Kasumi-1 (cell line): ENCODE data around the gene FANCE.

Experiments
- DNase-seq, 2 experiments: peaks; one replicate each; lab custom pipeline; 2025; lab: John Stamatoyannopoulos, UW

FANCE gene

GRCh38 chr6:35484921-35485392 lies 32.8 kb downstream of the FANCE start:
- no peak for DNase-seq

DNA sequence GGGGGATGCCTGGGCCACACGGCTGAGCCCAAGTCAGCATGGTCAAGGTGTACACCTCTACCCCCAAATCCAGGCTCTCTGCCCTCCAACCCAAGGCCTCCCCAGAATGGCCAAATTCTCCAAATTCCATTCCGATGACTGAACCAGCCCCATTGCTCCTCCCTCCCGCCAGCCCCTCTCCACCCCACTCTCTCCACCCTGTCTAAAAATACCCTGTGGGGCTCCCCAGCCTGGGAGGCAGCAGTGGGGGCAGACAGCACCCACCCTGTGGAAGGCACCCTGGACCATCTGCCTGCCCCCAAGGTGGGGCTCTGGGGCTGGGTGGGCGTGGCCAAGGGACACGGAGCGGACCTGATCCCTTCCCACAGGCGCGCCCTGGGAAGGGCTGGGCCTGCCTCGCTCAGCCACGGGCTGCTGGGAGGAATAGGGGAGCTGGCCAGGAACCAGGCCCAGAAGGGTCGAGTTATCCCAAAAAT lies 33.3 kb downstream of the FANCE start:
- no peak for DNase-seq

GRCh38 chr6:35486005-35486925 lies 34.1 kb downstream of the FANCE start:
- no peak for DNase-seq

GRCh38 chr6:35487658-35488516 lies 35.7 kb downstream of the FANCE start:
- DNase-seq, result peak; percentile 71 to 76

DNA sequence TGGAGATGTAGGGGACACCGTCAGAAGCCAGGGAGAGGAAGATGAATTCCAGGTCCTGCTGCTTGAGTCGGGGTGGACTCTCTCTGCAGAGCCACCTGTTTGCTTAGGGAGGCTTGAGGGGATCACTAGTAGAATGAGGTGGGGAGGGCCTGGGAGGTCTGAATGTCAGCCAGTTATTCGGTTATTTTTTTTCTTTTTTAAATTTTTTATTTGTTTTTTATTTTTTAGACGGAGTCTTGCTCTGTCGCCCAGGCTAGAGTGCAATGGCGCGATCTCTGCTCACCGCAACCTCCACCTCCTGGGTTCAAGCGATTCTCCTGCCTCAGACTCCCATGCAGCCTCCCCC lies 36.4 kb downstream of the FANCE start:
- DNase-seq, result no peak

DNA sequence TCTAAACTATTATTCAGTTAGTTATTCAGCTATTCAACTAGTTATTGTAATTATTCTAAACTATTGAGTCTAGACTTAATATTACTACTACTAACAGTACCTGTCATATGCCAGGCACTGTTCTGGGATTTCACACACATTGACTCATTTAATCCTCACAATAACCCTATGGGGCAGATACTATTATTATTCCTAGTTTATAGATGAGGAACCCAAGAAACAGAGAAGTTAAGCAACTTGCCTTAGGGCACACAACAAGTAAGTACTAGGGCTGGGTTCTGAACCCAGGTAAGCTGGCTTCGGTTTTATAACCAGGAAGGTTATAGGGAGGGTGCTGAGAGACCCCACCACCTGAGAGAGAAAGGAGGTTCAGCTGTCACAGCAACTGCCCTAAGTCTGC lies 36.9 kb downstream of the FANCE start:
- DNase-seq, result peak in 1 of 2 experiments; percentile 63

DNA sequence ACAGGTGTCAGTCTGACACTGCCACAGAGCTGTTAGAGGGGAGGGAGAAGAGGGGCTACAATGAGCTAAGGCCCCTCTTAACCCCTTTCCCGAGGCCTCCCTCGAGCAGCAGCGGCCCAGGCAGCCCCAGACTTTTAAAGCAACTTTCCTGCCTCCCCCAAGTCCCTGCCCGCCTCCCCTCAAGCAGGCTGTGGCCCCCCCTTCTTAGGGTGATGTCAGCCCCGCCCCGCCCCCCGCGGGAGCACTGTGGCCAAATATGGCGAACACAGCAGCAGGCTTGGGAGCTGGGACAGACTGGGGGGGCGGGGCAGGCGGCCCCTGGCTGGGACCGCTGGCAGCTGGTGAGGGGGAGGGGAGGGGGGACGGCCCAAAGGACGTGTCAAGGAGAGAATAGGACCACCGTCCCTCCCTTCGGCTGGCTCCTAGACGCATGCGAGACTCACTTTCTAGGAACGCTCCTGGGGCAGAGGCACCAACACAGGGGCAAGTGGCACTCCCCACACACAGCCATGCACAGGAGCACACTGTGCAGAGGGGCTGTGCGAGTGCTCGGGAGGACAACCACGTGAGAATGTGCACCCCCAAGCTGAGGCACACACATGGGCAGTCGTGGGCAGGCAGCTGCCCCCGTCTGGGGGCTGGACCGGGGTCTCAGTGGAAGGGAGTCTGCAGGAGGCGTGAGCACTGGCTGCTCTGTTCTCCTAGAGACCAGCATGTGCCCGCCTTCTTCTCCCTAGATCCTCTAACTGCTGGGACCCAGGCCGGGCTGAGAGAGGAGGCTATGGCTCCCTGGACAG lies 38.1 kb downstream of the FANCE start:
- DNase-seq, result no peak

- DNase-seq, result no peak
Measured at GRCh38 chr6:35490821-35491557, 38.9 kb downstream of the FANCE start.

- no peak for DNase-seq
Measured at GRCh38 chr6:35491558-35492257, 39.6 kb downstream of the FANCE start.

- DNase-seq, result no peak
Measured at GRCh38 chr6:35492258-35492973, 40.3 kb downstream of the FANCE start.

DNA sequence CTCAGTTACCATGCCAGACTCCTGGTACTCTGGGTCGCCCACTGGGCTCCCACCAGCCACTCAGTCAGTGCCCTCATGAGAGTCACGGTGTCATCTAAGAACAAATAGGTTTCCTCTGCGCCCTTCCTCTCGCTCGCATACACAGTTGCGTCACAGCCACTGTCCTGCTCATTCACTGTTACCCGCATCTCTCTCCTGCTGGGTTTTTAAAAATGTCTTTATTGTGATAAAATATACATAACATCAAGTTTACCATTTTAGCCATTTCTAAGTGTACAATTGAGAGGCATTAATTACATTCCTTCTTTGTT lies 40.8 kb downstream of the FANCE start:
- DNase-seq, result no peak

- no peak for DNase-seq
Measured at GRCh38 chr6:35493307-35493983, 41.3 kb downstream of the FANCE start.

DNA sequence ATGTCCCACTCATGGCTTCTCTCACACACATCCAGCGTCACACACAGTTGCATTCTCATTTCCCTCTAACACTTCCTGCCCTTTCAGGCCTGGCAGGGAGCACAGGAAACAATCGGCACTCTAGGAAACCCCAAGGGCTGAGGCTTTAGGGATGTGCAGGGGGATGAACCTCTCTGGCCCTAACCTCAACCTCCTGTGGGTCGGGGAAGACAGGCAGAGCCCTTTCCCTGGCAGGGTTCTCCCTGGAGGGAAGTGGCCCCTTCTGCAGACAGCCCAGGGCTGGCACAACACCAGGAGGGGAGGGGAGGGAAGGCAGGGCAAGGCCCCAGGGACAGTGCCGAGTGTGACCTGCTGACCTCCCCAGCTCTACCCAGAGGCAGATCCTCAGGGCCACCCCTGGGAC lies 42.0 kb downstream of the FANCE start:
- peak; percentile 95 for DNase-seq

DNA sequence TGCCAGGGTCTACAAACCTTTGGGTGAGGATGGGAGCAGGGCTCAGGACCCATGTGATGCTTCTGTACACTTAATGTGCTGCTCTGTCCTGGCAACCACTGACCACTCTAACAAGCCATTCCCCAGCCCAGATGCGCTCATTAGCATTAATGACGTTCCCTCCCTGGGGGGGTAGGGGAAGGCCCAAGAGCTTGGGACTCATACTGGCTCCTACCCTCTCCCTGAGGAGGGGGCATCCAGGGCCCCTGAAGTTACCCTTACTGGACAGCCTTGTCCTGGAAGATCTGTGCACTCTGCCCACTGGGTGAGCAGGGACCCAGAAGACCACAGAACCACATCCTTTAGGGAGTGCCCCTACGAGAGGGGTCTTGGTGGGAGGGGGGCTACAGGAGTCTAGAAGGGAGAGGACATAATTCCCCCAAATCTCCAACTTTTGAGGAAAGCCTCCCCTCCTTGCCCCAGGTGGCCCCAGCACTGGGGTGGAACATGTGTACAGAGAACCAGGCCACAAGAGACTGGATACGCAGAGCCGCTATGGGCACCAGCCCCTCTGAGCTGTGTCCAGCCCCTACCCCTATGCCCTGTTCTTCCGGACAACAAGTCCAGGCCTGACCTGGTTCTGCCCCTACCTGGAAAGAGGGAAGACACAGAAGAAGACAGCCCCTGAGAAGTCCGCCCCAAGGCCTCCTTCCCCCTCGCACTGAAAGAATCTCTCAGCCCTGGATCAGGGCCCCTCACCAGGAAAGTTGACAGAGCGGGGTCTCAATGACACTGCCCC lies 43.3 kb downstream of the FANCE start:
- no peak for DNase-seq

DNA sequence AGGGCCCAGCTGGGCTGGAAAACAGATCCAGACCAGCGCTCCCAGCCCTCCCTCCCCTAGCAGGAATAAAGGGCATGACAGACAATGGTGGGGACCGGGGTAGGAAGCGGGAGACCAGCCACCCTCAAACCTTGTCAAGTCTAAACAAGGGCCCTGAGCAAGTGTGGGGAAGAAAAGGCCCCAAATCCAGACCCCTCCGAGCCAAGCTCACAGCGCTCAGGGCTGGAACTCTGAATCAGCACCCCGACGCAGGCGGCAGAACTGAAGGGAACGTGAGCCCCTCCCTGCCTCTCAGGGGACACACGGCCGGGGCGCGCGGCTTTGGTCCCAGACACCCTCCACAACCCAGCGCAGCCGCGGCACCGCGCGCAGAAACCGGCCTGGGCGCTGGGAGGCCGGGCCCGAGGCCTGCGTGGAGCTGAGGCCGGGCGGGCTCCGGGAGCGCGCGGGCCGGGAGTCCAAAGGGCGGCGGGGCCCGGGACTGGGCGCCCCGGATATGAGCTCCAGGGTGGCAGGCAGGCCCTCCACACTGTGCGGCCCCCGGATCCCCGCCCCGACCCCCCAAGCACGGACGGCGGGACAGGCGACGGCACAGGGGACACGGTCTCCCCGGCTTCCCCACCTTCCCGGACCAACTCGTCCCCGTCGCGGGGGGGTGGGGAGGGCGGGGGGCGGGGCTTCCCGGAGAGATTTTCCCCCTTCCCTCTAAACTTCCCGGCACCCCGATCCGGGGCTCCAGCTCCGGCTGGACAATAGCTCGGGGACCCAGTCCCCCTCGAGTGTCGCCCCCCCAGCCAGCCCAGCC lies 44.1 kb downstream of the FANCE start:
- DNase-seq, result no peak

DNA sequence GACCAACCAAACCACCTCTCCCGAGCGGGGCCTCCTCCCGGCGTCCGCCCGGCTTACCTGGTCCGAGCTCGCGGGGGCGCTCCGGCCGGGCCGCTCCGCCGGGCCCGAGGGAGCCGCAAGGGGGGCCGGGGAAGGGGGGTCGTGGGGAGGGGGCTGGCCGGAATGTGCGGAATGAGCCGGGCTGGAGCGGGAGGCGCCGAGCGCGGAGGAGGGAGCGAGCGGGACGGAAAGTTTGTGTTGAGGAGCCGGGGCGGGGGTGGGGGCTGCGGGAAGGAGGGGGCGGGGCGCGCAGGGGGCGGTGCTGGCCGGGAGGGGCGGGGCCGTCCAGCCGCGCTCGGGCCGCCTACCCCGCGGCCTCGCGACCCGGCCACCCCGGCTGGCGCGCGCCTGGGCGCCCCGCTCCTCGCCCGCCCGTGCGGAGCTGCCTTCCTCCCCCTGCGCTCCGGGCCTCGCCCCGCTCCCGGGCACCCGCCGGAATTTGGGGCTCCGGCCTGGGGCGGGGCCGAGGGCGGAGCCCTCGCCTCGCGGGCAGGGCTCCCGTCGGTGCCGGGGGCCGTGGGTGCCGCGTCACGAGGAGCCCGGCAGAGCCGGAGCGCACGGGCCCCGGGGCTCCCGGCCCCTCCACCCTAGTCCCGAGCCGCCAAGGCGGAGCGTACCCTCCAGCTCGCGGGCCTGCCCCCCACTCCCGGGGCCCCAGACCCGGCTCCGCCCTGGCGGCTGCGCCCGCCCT lies 44.9 kb downstream of the FANCE start, which contains the start of gene TEAD3:
Gene TEAD3, minus strand, starts transcription at position 239 of the 730 bp plus-strand sequence.
- no peak for DNase-seq
